ENCODE results near the gene SIM1. TPM values are rescaled to one million over a fixed set of nuclear protein-coding genes. Genes with fewer than 3 reads are reported as not detected.

SIM1 gene, protein sequence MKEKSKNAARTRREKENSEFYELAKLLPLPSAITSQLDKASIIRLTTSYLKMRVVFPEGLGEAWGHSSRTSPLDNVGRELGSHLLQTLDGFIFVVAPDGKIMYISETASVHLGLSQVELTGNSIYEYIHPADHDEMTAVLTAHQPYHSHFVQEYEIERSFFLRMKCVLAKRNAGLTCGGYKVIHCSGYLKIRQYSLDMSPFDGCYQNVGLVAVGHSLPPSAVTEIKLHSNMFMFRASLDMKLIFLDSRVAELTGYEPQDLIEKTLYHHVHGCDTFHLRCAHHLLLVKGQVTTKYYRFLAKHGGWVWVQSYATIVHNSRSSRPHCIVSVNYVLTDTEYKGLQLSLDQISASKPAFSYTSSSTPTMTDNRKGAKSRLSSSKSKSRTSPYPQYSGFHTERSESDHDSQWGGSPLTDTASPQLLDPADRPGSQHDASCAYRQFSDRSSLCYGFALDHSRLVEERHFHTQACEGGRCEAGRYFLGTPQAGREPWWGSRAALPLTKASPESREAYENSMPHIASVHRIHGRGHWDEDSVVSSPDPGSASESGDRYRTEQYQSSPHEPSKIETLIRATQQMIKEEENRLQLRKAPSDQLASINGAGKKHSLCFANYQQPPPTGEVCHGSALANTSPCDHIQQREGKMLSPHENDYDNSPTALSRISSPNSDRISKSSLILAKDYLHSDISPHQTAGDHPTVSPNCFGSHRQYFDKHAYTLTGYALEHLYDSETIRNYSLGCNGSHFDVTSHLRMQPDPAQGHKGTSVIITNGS
- not detected for total RNA-seq
- long read RNA-seq, result 0 reads

DNA sequence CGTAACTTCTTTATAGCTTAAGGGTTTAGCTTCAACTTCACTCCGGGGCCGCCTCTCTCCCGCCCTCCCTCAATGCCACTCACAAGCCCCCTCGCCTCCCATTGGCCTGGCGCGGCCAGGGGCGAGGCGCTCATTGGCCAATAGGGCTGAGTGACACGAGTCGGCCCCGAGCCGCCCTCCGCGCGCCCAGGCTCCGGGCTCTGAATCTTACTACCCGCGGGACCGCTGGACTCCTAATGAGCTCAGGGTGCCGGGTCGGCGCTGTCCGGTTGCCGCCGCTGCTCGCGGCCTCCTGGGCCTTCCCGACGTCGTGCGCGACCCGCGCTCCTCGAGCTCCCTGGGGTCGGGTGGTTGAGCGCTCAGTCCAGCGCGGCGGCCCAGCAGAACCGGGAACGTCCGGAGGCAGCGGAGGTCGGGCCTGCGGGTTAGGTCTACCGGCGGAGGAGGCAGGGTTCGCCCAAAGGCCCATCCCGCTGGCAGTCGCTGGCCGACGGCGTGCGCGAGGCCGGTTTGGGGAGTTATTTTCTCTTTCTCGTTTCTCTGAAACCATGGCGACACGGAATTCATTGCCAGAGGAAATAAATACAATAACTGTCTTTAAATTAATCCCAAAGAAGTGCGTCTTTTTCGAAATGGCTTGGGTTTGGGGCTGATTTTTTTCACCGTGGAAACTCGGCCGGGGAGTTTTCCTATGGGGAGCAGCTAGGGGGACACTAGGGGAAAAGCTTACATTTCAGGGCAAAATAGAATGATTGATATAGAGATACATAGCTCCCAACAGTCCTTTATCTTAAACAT, at the start of gene SIM1:
SIM1 (minus strand) TSS at position 19 of the 798 bp plus-strand sequence. CDS start 1,453 bp downstream, outside the sequence.
- Histone ChIP-seq H3K9me3 (replicated peaks) (no peaks in the 10 kb centered on the region), H3K27me3 (ENCODE audit: low read depth) (peaks cover 100% of the 10 kb centered on the region), H3K36me3 (no peaks in the 10 kb centered on the region), H3K27ac (replicated peaks) (no peak within 1 kb of the TSS), H3K4me1 (peaks cover 23% of the 10 kb centered on the region), H3K4me3 (peak within 1 kb of the TSS; percentile 53)
- DNase-seq, result peak; percentile 46
- TF ChIP-seq, protein P1, sequence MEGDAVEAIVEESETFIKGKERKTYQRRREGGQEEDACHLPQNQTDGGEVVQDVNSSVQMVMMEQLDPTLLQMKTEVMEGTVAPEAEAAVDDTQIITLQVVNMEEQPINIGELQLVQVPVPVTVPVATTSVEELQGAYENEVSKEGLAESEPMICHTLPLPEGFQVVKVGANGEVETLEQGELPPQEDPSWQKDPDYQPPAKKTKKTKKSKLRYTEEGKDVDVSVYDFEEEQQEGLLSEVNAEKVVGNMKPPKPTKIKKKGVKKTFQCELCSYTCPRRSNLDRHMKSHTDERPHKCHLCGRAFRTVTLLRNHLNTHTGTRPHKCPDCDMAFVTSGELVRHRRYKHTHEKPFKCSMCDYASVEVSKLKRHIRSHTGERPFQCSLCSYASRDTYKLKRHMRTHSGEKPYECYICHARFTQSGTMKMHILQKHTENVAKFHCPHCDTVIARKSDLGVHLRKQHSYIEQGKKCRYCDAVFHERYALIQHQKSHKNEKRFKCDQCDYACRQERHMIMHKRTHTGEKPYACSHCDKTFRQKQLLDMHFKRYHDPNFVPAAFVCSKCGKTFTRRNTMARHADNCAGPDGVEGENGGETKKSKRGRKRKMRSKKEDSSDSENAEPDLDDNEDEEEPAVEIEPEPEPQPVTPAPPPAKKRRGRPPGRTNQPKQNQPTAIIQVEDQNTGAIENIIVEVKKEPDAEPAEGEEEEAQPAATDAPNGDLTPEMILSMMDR (IDR thresholded peaks at IDR 0.05; ENCODE audit: borderline replicate concordance), result no peak
- intact Hi-C loops (cut with micrococcal nuclease), result no loop called here

- intact Hi-C loops (cut with micrococcal nuclease), result no loop called here
- Histone ChIP-seq H3K4me3 (no peak overlapping the region), H3K36me3 (peaks cover 68% of the 10 kb centered on the region), H3K4me1 (peaks cover 9% of the 10 kb centered on the region), H3K27me3 (ENCODE audit: low read depth) (no peaks in the 10 kb centered on the region), H3K9me3 (replicated peaks) (no peaks in the 10 kb centered on the region), H3K27ac (replicated peaks) (no peak overlapping the region)
- TF ChIP-seq, protein P1 (IDR thresholded peaks at IDR 0.05; ENCODE audit: borderline replicate concordance), result no peak
- no peak for DNase-seq
These were observed 47.6 kb upstream of the SIM1 start for GRCh38 chr6:100512203-100512862.

DNA sequence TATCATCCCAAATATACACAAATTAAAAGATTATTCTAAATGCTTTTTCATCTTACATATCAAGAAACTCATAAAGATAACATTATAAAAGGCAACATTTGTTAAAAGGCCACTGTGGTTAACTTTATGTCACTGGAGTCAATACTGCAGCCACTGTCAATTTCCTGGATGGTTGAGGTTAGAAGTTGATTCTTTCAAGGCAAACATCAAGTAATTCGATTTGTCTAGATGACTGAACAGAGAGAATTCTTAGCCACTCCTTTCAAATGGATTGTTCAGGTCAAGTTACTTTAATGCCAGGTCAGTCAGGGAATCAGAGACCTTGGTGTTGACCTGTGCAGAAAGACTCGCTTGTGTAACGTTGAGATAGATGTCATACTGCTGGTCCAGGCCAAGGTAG, 44.4 kb upstream of the SIM1 start:
- Histone ChIP-seq H3K4me3 (no peak overlapping the region), H3K9me3 (replicated peaks) (no peaks in the 10 kb centered on the region), H3K27me3 (ENCODE audit: low read depth) (no peaks in the 10 kb centered on the region), H3K4me1 (peaks cover 9% of the 10 kb centered on the region), H3K36me3 (peaks cover 44% of the 10 kb centered on the region), H3K27ac (replicated peaks) (no peak overlapping the region)
- TF ChIP-seq, protein P1 (IDR thresholded peaks at IDR 0.05; ENCODE audit: borderline replicate concordance), result no peak
- DNase-seq, result no peak
- intact Hi-C loops (cut with micrococcal nuclease), result no loop called here

GRCh38 chr6:100506651-100507050, 41.9 kb upstream of the SIM1 start:
- H3K36me3 ChIP-seq, result peaks cover 28% of the 10 kb centered on the region
- DNase-seq, result no peak
- TF ChIP-seq, protein P1 (IDR thresholded peaks at IDR 0.05; ENCODE audit: borderline replicate concordance), result no peak
- intact Hi-C loops (cut with micrococcal nuclease), result no loop called here
- H3K9me3 ChIP-seq (replicated peaks), result no peaks in the 10 kb centered on the region
- no peak overlapping the region for H3K27ac ChIP-seq (replicated peaks)
- H3K4me1 ChIP-seq, result no peaks in the 10 kb centered on the region
- no peaks in the 10 kb centered on the region for H3K27me3 ChIP-seq (ENCODE audit: low read depth)
- H3K4me3 ChIP-seq, result no peak overlapping the region
